ENCODE data around the gene PCMT1. TPM values are rescaled to one million over a fixed set of nuclear protein-coding genes. Genes with fewer than 3 reads are reported as not detected.
"Not testable (repeated sequence)": the region's sequence is repeated elsewhere in the genome, so short reads cannot be mapped to it uniquely, and the experiment has no call there.

The PCMT1 gene
- total RNA-seq, 1 experiment from 2014 or later, result 275 TPM

GRCh38 chr6:149820506-149820905, 71.0 kb downstream of the PCMT1 start:
- no peak for DNase-seq (ENCODE audit: low read depth)

GRCh38 chr6:149821492-149821891, 72.0 kb downstream of the PCMT1 start:
- no peak for DNase-seq (ENCODE audit: low read depth)

- no peak for DNase-seq (ENCODE audit: low read depth)
Measured at GRCh38 chr6:149823013-149823412, 73.5 kb downstream of the PCMT1 start.

GRCh38 chr6:149825292-149825691, 75.8 kb downstream of the PCMT1 start:
- no peak for DNase-seq (ENCODE audit: low read depth)

- DNase-seq (ENCODE audit: low read depth), result no peak
Measured at GRCh38 chr6:149830731-149831307, 81.3 kb downstream of the PCMT1 start.

- DNase-seq (ENCODE audit: low read depth), result no peak
Measured at GRCh38 chr6:149831308-149831820, 81.8 kb downstream of the PCMT1 start.

GRCh38 chr6:149833651-149834050, 84.1 kb downstream of the PCMT1 start:
- no peak for DNase-seq (ENCODE audit: low read depth)

GRCh38 chr6:149834513-149835481, 85.3 kb downstream of the PCMT1 start:
- DNase-seq (ENCODE audit: low read depth), result peak; percentile 75

GRCh38 chr6:149840345-149841075, 91.0 kb downstream of the PCMT1 start:
- peak; percentile 71 for DNase-seq (ENCODE audit: low read depth)

- DNase-seq (ENCODE audit: low read depth), result no peak
Measured at GRCh38 chr6:149842331-149842730, 92.8 kb downstream of the PCMT1 start.

GRCh38 chr6:149843051-149843633, 93.6 kb downstream of the PCMT1 start:
- no peak for DNase-seq (ENCODE audit: low read depth)

- peak; percentile 68 for DNase-seq (ENCODE audit: low read depth)
Measured at GRCh38 chr6:149844036-149844435, 94.5 kb downstream of the PCMT1 start.

GRCh38 chr6:149844480-149844879, 94.9 kb downstream of the PCMT1 start:
- DNase-seq (ENCODE audit: low read depth), result no peak

GRCh38 chr6:149845549-149845948, 96.0 kb downstream of the PCMT1 start:
- DNase-seq (ENCODE audit: low read depth), result no peak

GRCh38 chr6:149846321-149846720, 96.8 kb downstream of the PCMT1 start:
- peak; percentile 94 for DNase-seq (ENCODE audit: low read depth)

- DNase-seq (ENCODE audit: low read depth), result peak; percentile 65
Measured at GRCh38 chr6:149847939-149848267, 98.4 kb downstream of the PCMT1 start.

- DNase-seq (ENCODE audit: low read depth), result not testable (repeated sequence)
Measured at GRCh38 chr6:149848343-149848742, 98.8 kb downstream of the PCMT1 start.

- DNase-seq (ENCODE audit: low read depth), result peak; percentile 50
Measured at GRCh38 chr6:149851461-149852110, 102.0 kb downstream of the PCMT1 start.

- peak; percentile 96 for DNase-seq (ENCODE audit: low read depth)
Measured at GRCh38 chr6:149852180-149852579, 102.6 kb downstream of the PCMT1 start.

GRCh38 chr6:149852881-149853280, 103.3 kb downstream of the PCMT1 start:
- DNase-seq (ENCODE audit: low read depth), result peak; percentile 51

- DNase-seq (ENCODE audit: low read depth), result not testable (repeated sequence)
Measured at GRCh38 chr6:149854017-149854416, 104.5 kb downstream of the PCMT1 start.
